ENCODE data around the gene MT1M.
"Not testable (repeated sequence)": the region's sequence is repeated elsewhere in the genome, so short reads cannot be mapped to it uniquely, and the experiment has no call there.

MT1M gene

GRCh38 chr16:56609463-56609921, 23.0 kb upstream of the MT1M start:
- peak; percentile 78 for DNase-seq

GRCh38 chr16:56610017-56610608, 22.3 kb upstream of the MT1M start:
- DNase-seq, result peak; percentile 74

- no peak for DNase-seq
Observed at GRCh38 chr16:56610609-56611111, 21.8 kb upstream of the MT1M start.

- no peak for DNase-seq
Observed at GRCh38 chr16:56611281-56611833, 21.1 kb upstream of the MT1M start.

GRCh38 chr16:56613706-56614105, 18.8 kb upstream of the MT1M start:
- DNase-seq, result no peak

GRCh38 chr16:56614549-56614991, 17.9 kb upstream of the MT1M start:
- DNase-seq, result no peak

GRCh38 chr16:56615353-56615752, 17.1 kb upstream of the MT1M start:
- DNase-seq, result no peak

GRCh38 chr16:56616608-56617211, 15.7 kb upstream of the MT1M start:
- DNase-seq, result no peak

GRCh38 chr16:56617212-56618085, 15.0 kb upstream of the MT1M start:
- peak; percentile 46 for DNase-seq

GRCh38 chr16:56618138-56618537, 14.3 kb upstream of the MT1M start:
- no peak for DNase-seq

GRCh38 chr16:56620339-56620897, 12.0 kb upstream of the MT1M start:
- DNase-seq, result no peak

GRCh38 chr16:56621665-56622445, 10.6 kb upstream of the MT1M start:
- DNase-seq, result not testable (repeated sequence)

GRCh38 chr16:56623184-56623583, 9.3 kb upstream of the MT1M start:
- DNase-seq, result not testable (repeated sequence)

- DNase-seq, result no peak
Observed at GRCh38 chr16:56623637-56624036, 8.8 kb upstream of the MT1M start.

- peak; percentile 33 for DNase-seq
Observed at GRCh38 chr16:56625140-56625942, 7.1 kb upstream of the MT1M start, which contains the start of gene MT1E. TSS of gene MT1E (plus strand) at chr16:56625781. CDS start at chr16:56625852, 71 bp downstream.

GRCh38 chr16:56625943-56626654, 6.4 kb upstream of the MT1M start:
- no peak for DNase-seq

- no peak for DNase-seq
Observed at GRCh38 chr16:56626685-56627084, 5.8 kb upstream of the MT1M start.

GRCh38 chr16:56628486-56629350, 3.7 kb upstream of the MT1M start:
- no peak for DNase-seq

- DNase-seq, result no peak
Observed at GRCh38 chr16:56629531-56629930, 2.9 kb upstream of the MT1M start.

All from CD4-positive, alpha-beta T cell treated with Interleukin-10 for 1 hour (primary cell).